HG03097 (cell line): Measurements from ENCODE around the gene FRG2.
"Not testable (repeated sequence)": the region's sequence is repeated elsewhere in the genome, so short reads cannot be mapped to it uniquely, and the experiment has no call there.

Experiments used
- ATAC-seq: cut with Tn5 transposase; IDR thresholded peaks from one replicate; pipeline ENCODE4 v1.9.1; 2021; ENCODE audit not compliant: unreplicated experiment, low FRiP score

Gene FRG2

GRCh38 chr4:190027156-190027555 is at the start of gene FRG2:
TSS of gene FRG2 (minus strand) at chr4:190027256. CDS start at chr4:190027204, 52 bp downstream.
- ATAC-seq = not testable (repeated sequence)

DNA sequence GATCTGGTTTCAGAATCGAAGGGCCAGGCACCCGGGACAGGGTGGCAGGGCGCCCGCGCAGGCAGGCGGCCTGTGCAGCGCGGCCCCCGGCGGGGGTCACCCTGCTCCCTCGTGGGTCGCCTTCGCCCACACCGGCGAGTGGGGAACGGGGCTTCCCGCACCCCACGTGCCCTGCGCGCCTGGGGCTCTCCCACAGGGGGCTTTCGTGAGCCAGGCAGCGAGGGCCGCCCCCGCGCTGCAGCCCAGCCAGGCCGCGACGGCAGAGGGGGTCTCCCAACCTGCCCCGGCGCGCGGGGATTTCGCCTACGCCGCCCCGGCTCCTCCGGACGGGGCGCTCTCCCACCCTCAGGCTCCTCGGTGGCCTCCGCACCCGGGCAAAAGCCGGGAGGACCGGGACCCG is 41.3 kb upstream of the FRG2 start:
- ATAC-seq = not testable (repeated sequence)

GRCh38 chr4:190064805-190065204 is 37.7 kb upstream of the FRG2 start:
- not testable (repeated sequence) for ATAC-seq

DNA sequence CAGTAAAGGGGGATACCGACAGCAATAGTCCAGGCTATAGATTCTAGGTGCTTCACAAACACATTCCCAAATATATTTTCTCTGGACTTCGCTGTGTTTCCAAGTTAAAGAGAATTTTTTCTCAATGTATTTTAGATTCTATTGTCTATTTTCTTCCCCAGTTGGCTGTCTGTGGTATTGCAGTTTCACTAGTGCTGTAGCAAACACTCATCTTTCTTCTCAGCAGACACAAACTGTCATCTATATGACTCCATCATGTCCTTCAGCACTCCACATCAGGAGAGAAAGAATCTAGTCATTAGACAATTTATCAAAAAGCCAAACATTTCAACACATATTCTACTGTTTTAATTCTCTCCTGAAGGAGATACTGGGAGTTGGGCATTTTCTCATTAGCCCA is 37.3 kb upstream of the FRG2 start, which contains the start of gene DBET:
Gene DBET (plus strand): TSS at position 161 of the 400 bp plus-strand sequence.
- not testable (repeated sequence) for ATAC-seq

GRCh38 chr4:190058997-190059396 is 31.9 kb upstream of the FRG2 start:
- not testable (repeated sequence) for ATAC-seq

- ATAC-seq = not testable (repeated sequence)
Measured at GRCh38 chr4:190049378-190050239, 22.6 kb upstream of the FRG2 start.

DNA sequence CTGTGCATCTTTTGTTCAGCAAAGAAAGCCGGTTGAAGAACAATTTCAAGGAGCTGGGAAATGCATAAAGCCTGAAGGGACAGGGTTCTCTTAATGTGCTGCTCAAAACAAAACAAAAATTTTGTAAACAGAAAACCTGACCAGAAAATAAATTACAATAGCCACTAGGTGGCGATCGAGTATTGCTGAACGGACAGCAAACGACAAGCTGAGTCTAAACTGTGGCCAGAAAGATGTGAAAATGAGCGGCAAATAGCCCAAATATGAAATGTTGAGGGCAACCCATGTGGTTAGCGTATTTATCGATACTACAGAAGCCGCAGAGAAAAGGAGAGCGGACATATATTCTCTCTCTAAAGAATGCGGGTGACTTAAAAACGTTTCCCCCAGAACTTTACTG is 20.6 kb upstream of the FRG2 start:
- ATAC-seq = not testable (repeated sequence)

GRCh38 chr4:190040873-190041272 is 13.8 kb upstream of the FRG2 start:
- not testable (repeated sequence) for ATAC-seq

- not testable (repeated sequence) for ATAC-seq
Measured at GRCh38 chr4:190037704-190038388, 10.8 kb upstream of the FRG2 start.

DNA sequence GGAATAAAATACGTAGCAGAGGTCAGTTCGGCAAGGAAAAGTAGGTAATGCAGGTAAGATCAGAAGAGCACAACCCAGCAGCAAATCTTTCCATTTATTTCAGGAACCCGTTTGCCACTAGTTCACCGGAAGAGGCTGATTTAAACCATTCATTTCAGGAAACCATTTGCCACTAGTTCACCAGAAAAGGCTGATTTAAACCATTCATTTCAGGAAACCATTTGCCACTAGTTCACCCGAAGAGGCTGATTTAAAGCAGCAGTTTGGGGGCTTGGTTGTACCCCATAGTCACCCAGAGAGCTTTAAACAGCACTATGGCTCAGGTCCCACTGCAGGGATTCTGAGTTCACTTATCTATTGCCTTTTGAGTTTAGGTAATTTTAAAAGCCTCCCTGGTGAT is 4.2 kb upstream of the FRG2 start:
- ATAC-seq = not testable (repeated sequence)

GRCh38 chr4:190022614-190023281 is 4.3 kb downstream of the FRG2 start:
- ATAC-seq = not testable (repeated sequence)

DNA sequence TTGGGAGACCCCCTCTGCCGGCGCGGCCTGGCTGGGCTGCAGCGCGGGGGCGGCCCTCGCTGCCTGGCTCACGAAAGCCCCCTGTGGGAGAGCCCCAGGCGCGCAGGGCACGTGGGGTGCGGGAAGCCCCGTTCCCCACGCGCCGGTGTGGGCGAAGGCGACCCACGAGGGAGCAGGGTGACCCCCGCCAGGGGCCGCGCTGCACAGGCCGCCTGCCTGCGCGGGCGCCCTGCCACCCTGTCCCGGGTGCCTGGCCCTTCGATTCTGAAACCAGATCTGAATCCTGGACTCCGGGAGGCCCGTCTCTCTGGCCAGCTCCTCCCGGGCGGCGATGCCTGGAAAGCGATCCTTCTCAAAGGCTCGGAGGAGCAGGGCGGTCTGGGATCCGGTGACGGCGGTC is 5.1 kb downstream of the FRG2 start:
- not testable (repeated sequence) for ATAC-seq

DNA sequence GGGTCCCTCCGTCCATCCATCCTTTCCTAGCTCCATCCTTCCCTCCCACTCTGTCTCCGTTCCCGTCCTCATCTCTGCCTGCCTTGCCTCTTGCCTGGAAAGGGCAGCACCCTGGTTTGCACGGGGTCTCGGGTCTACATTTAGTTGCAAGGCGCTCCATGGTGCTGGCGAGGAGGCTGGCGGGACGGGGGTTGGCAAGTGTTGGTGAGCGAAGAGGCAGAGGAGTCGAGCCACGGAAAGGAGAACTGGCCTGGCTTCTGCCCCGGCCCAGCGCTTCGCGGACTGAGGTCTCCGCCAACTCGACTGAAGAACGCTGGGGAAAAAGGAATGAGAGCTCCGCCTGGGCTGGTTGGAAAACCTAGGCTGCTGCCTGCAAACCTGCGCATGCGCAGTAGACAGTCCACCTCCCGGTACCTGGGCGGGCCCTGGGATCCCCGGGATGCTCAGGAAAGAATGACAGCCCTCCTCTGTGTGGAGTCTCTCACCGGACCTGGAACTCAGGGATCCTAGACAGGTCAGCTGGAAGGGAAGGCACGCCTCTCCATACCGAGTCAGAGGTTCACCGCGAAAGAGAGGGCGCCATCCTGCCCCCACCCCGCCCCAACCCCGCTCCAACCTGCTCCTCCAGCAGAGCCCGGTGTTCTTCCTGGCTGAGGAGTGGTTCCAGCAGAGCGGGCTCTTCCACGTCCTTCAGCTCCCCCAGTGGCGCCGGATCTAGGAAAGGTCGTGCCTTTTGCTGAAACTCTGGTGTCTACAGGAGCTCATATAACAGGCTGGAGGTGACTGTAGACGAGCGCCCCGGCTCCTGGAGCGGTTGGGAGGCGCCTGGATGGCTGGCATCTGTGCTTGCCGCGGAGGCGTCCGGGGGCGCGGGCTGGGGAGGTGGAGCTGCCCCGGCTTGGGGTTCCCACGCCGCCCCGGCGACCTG is 6.0 kb downstream of the FRG2 start:
- ATAC-seq = no peak

DNA sequence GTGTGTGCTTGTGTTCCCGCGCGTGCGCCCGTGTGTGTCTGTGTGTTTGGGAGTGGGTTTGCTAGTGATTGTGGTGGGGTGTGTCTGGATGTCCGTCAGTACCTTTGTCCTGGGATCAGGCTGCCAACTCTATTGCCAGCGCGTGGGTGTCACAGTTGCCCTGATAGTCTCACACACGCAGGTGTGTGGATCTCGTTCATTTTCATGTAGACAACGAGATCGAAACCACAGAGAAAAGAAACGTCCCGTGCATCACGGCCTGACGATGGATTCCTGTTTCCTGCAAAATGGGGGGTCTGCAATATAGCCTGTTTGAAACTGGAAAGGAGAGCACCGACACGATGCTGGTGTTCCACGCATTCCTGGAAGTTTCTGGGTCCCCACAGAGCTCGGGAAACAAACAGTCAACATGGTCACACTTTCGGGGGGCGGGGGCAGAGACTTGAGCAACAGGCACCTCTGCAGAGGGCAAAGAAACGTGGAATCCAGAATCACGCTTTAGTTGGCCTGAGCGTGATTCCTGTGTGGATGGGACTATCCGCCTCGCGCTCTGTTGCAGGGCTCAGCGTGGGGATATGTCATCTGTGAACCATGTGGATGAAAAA is 7.1 kb downstream of the FRG2 start:
- ATAC-seq = not testable (repeated sequence)

DNA sequence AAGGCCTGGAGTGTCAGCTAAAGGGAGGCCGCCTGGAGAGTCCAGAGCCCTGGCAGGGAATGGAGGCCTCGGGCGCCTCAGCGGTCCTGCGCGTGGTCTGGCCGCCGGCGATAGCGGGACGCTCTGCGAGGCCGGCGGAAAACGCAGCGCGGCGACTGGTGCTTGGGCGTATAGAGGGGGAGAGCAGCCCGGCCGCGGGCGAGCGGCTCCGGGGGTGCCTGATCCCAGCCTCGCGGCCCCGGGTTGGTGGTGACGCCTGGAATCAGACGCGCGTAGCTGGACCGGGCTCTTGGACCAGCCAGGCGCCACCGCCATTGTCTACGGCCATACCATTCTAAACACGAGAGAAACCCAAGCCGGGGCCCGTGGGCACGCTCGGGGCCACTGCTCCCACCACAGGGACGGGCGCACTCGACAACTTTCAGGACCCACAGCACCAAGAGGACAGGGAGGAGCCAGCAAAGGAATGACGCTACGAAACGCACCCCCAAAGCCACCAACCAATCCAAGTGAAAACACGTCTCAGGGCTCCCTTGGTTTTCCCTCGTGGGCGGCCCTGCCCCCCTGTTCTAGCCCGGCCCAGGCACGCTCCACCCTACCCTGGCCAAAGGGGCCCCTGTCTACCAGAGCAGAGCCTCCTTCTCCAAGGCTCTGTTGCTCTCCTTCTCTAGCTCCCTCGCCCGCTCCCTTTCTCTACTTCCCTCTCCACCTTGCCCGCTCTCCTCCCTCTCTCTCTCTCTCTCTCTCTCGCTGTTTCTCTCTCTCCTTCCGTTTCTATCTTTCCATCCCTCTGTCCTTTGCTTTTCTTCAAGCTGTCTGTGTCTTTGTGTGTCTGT is 7.8 kb downstream of the FRG2 start:
- ATAC-seq = no peak

DNA sequence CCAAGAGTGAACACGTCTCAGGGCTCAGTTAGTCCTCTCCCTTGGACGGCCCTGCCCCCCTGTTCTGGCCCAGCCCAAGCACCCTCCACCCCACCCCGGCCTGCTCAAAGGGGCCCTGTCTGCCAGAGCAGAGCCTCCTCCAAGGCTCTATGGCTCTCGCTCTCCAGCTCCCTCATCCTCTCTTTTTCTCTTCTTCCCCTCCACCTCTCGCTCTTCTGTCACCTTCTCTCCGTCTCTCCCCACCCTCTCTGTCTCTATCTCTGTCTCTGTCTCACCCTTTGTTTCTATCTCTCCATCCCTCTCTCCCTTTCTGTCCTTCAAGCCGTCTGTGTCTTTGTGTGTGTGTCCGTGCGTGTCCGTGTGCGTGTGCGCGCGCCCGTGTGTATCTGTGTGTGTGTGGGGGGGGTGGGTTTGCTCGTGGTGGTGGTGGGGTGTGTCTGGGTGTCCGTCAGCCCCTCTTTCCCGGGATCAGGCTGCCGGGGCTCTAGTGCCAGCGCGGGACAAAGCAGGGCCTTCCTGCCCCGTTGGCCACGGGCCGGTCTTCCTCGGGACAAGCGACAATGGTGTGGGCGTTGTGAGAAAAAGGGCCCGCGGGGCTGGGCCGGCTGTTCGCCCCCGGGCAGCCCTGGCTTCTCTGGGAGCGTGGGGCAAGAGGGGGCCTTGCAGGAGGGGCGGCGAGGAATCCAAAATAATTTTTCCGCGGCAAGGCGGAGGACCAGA is 8.7 kb downstream of the FRG2 start:
- no peak for ATAC-seq

- no peak for ATAC-seq
Measured at GRCh38 chr4:190017357-190018200, 9.5 kb downstream of the FRG2 start.
